Fibroblast of lung (primary cell): Measurements from ENCODE around the gene RAPGEF4. TPM values are rescaled to one million over a fixed set of nuclear protein-coding genes. Genes with fewer than 3 reads are reported as not detected.

Experiments
- DNase-seq, 2 donors: peaks; one replicate each; pipeline versions ENCODE4 v3.0.0 to v3.0.0-alpha.2; 2010; ENCODE audit warnings: low read depth in 2 of 2
- H2AFZ ChIP-seq: 2 replicates; pipeline ENCODE4 v1.5.1; 2012; ENCODE audit warnings: low read length, control low read depth, inconsistent platforms
- H3K27ac ChIP-seq: 2 replicates; pipeline ENCODE4 v1.5.1; 2011; ENCODE audit warnings: low read length, control low read depth; ENCODE audit not compliant: insufficient read depth
- H3K27me3 ChIP-seq: 2 replicates; pipeline ENCODE4 v1.5.1; 2011; ENCODE audit warnings: mild to moderate bottlenecking, low read length; ENCODE audit not compliant: control insufficient read depth, insufficient read depth
- H3K36me3 ChIP-seq: 2 replicates; pipeline ENCODE4 v1.5.1; 2011; ENCODE audit warnings: low read length; ENCODE audit not compliant: control insufficient read depth, insufficient read depth
- H3K4me1 ChIP-seq: 2 replicates; pipeline ENCODE4 v1.5.1; 2011; ENCODE audit warnings: low read length; ENCODE audit not compliant: control insufficient read depth, insufficient read depth; ENCODE audit errors: extremely low read depth
- H3K4me2 ChIP-seq: 2 replicates; pipeline ENCODE4 v1.5.1; 2011; ENCODE audit warnings: low read length, control low read depth; ENCODE audit not compliant: insufficient read depth; ENCODE audit errors: extremely low read depth
- H3K4me3 ChIP-seq, 4 experiments: fragments of 200-600 bp in 1 of 4; sonication (generic) in 1 of 4; replicated peaks in 1 of 4; 2 replicates each; pipeline ENCODE4 v1.5.1; 2011 to 2016; ENCODE audit warnings: low read length in 4 of 4, low read depth in 3 of 4, mild to moderate bottlenecking in 3 of 4, control low read depth in 2 of 4, inconsistent platforms in 1 of 4, mixed read lengths in 1 of 4; ENCODE audit not compliant: insufficient read depth in 1 of 4; ENCODE audit errors: control extremely low read depth in 1 of 4
- H3K79me2 ChIP-seq: 2 replicates; pipeline ENCODE4 v1.5.1; 2012; ENCODE audit warnings: mild to moderate bottlenecking, low read length, inconsistent platforms; ENCODE audit not compliant: control insufficient read depth, insufficient read depth
- H3K9ac ChIP-seq: 2 replicates; pipeline ENCODE4 v1.5.1; 2011; ENCODE audit warnings: mild to moderate bottlenecking, low read length, control low read depth; ENCODE audit not compliant: insufficient read depth
- H3K9me3 ChIP-seq: 2 replicates; pipeline ENCODE4 v1.5.1; 2012; ENCODE audit warnings: low read depth, low read length; ENCODE audit not compliant: control insufficient read depth, insufficient read depth
- H4K20me1 ChIP-seq: 2 replicates; pipeline ENCODE4 v1.5.1; 2011; ENCODE audit warnings: low read length; ENCODE audit not compliant: control insufficient read depth, insufficient read depth; ENCODE audit errors: extremely low read depth
- CTCF ChIP-seq, 2 donors: IDR thresholded peaks in 1 of 2; conservative IDR thresholded peaks in 1 of 2; 1 replicate in 1 of 2; 2 replicates in 1 of 2; pipeline ENCODE4 v1.5.1; 2011 to 2012; ENCODE audit warnings: low read length in 2 of 2, control low read depth in 1 of 2, inconsistent platforms in 1 of 2, low read depth in 1 of 2, mild to moderate bottlenecking in 1 of 2
- EZH2 ChIP-seq: IDR thresholded peaks from 2 replicates; pipeline ENCODE4 v1.5.1; 2012; ENCODE audit warnings: low read length, control low read depth, mild to moderate bottlenecking; ENCODE audit errors: missing control alignments
- polyA plus RNA-seq, 2 donors: library from polyadenylated mRNA; depleted of rRNA in 1 of 2; stranded (reverse) in 1 of 2; unstranded in 1 of 2; fragments of >200 nt; gene quantifications; 2 replicates each; pipeline ENCODE4 v1.2.1, GENCODE V29; 2011 to 2012; ENCODE audit warnings: missing spikeins in 1 of 2
- total RNA-seq: library from RNA; depleted of rRNA; stranded (reverse); fragments of >200 nt; gene quantifications from 2 replicates; pipeline ENCODE4 v1.2.1, GENCODE V29; 2014

RAPGEF4 gene
- total and polyA plus RNA-seq, 2 donors (not counting 1 experiment from before 2014, with no cell fraction given): 0.51 to 3.0 TPM

- no peak for DNase-seq
- no peak overlapping the region for H3K9ac ChIP-seq
- no peaks in the 10 kb centered on the region for H3K27me3 ChIP-seq
- no peaks in the 10 kb centered on the region for H4K20me1 ChIP-seq
- TF ChIP-seq CTCF (conservative IDR thresholded peaks at IDR 0.05 in 1 of 2, IDR thresholded peaks at IDR 0.05 in 1 of 2; ENCODE audit: low read depth in 1 of 2, low read length in 2 of 2) (no peak), EZH2 (no peak)
- no peak overlapping the region for H3K27ac ChIP-seq
- no peaks in the 10 kb centered on the region for H3K79me2 ChIP-seq
- no peaks in the 10 kb centered on the region for H3K36me3 ChIP-seq
- peaks cover 3% of the 10 kb centered on the region for H3K4me1 ChIP-seq
- H3K4me3 ChIP-seq: no peak overlapping the region
- H3K9me3 ChIP-seq: no peaks in the 10 kb centered on the region
- no peak overlapping the region for H3K4me2 ChIP-seq
- no peak overlapping the region for H2AFZ ChIP-seq
Measured at GRCh38 chr2:172929644-172930043, 194.0 kb downstream of the RAPGEF4 start.

GRCh38 chr2:172930871-172931255 is 195.2 kb downstream of the RAPGEF4 start:
- Histone ChIP-seq H3K9me3 (no peaks in the 10 kb centered on the region), H3K36me3 (no peaks in the 10 kb centered on the region), H3K9ac (no peak overlapping the region), H3K4me2 (no peak overlapping the region), H2AFZ (no peak overlapping the region), H3K4me1 (peaks cover 3% of the 10 kb centered on the region), H3K79me2 (no peaks in the 10 kb centered on the region), H3K4me3 (no peak overlapping the region), H3K27me3 (no peaks in the 10 kb centered on the region), H4K20me1 (no peaks in the 10 kb centered on the region), H3K27ac (no peak overlapping the region)
- DNase-seq: no peak
- TF ChIP-seq EZH2 (no peak), CTCF (conservative IDR thresholded peaks at IDR 0.05 in 1 of 2, IDR thresholded peaks at IDR 0.05 in 1 of 2; ENCODE audit: low read depth in 1 of 2, low read length in 2 of 2) (no peak)

- Histone ChIP-seq H3K4me2 (peak overlapping the region; percentile 34), H4K20me1 (no peaks in the 10 kb centered on the region), H3K27ac (no peak overlapping the region), H2AFZ (peak overlapping the region; percentile 43), H3K4me3 (peak overlapping the region in 1 of 4 experiments; percentile 25), H3K27me3 (no peaks in the 10 kb centered on the region), H3K9me3 (no peaks in the 10 kb centered on the region), H3K9ac (no peak overlapping the region), H3K36me3 (no peaks in the 10 kb centered on the region), H3K79me2 (no peaks in the 10 kb centered on the region), H3K4me1 (peaks cover 3% of the 10 kb centered on the region)
- TF ChIP-seq EZH2: no peak
- no peak for TF ChIP-seq CTCF (conservative IDR thresholded peaks at IDR 0.05 in 1 of 2, IDR thresholded peaks at IDR 0.05 in 1 of 2; ENCODE audit: low read depth in 1 of 2, low read length in 2 of 2)
- peak; percentile 64 to 88 for DNase-seq
Measured at GRCh38 chr2:172931256-172931894, 195.7 kb downstream of the RAPGEF4 start.
